ENCODE results near the gene NFASC.

Gene NFASC

DNA sequence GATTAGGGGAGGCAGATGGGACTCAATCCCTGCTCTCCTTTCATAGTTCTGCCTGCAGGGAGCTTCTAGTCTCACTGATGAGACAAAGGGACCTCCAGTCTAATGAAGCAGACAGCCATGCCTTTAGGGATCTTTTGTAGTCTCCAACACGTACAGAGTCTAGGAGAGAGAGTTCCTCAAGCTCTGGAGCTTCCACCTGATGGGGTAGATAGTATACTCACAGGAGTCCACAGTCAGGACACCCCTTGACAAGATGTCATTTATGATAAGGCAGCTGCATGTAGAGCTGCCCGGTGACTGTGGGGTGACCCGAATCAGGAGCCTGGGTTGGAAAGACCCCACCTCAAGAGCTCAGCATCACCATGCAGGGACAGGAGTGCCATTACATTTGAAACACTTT is 117.0 kb downstream of the NFASC start:
- DNase-seq: no peak

DNA sequence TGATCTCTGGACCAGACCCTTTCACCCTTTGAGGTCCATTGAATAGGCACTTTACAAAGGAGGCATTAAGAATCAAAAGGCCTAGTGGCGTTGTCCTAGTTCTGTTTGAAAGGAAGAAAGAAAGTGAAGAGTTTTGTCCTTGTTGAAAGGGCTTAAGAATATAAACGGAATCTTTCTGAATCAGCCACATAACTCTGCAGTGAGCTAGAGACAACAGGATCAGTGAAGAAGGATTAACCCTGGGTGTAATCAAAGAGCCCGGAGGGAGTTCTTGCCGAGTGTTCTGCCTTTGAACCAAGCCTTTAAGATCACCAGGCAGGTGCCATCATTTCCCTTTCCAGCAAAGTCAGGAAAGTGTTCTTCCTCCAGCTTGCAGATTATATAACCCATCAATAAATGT is 117.5 kb downstream of the NFASC start:
- no peak for DNase-seq

GRCh38 chr1:204989266-204990058 is 118.8 kb downstream of the NFASC start:
- DNase-seq: peak; percentile 41

DNA sequence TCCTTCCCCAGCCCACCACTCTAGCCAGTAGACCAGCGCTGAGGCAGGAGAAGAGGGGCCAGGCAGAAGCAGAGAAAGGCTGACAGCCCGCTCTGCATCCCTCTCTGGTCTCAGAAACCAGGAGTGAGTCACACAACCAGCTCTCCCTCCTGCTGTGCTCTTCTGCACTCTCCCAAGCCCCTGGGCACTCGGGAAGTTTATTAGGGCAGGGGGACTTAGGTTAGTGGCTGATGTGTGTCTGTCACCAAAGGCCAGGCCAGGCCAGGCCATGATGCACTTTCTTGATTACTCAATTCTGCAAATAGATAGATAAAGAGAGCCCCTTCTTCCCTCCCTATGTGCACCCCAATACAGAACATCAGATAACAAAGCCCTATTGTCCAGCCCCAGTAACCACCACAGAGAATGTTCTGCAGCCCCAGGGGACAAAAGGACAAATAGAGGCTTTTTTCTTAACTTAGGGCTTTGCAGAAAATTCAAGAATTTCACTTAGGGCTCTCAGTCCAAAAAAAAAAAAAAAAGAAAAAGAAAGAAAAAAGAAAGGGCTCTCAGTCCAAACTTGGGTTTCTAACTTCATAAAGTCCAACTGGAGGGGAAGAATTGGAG is 119.5 kb downstream of the NFASC start:
- no peak for DNase-seq

GRCh38 chr1:204990721-204991341 is 120.2 kb downstream of the NFASC start:
- DNase-seq: no peak

DNA sequence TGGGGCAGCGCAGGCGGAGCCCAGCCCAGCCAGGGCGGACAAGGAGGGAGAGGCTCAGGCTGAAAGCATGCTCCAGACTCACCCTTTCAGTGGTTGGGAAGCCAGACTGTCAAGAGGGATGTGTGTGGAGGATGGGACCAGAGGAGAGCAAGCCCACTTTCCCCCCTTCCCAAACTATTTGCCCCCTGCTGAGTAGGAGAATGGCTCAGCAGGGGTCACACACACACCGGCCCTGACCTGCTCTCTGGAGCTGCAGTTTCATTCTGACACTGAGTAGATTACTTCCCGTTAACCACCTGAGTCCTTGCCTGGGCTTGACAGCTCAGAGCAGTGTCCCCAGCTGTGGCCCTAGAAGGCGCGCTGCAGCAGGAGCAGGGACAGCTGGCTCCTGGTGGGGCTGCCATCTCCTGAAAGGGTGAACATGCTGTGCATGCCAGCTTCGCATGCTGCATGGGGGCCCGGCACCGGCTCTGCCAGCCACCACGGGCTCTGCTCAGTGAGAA is 120.7 kb downstream of the NFASC start:
- no peak for DNase-seq

DNA sequence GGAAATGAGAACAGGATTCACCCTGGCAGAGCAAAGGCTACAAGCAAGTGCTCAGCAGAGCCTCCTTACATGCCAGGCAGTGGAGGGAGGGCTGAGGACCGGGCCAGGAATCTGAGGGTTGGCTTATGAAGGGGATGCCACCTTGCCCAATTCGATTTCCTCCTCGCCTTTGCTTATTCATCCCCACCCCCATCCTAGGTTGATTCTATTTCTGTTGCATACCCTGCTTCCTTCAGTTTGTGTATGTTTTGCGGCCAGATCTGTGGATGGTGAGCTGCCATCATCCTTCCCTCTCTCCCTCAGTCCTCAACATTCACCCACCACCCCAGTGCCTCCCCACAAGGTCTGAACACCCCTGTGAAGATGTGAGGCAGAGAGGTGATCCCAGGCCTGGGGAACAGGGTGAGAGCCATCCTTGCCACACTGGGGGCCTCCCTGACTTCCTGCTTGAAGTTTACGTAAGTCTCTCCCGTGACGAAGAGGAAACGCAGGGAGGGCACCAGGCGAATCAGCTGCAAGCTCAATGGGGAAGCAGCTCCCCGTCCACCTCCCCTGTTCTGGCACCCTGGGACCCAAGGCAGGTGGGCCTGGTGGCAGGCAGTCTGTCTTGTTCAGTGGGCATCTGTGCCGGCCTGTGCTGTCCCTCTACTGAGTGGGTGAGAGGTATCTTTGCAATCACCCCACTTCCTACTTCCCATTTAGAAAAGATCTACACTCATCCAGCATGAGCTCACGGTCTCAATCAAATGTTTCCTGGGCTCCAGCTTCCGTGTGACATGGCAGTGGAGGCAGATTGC is 121.7 kb downstream of the NFASC start:
- DNase-seq: no peak

DNA sequence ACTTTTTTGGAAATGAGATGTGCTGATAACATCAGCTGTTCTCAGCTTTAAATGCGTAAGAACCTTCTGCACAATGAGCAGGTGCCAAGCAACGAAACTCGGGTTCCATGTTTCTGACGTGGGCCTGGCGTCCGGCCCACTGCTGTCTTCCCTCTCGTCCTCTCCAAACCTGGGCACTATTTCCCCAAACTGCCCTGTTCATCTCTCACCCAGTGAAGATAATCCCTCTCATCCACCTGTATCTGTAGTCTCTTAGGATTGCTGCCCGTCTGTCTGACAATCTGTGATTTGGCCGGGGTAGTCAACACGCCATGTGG is 122.3 kb downstream of the NFASC start:
- DNase-seq: no peak

DNA sequence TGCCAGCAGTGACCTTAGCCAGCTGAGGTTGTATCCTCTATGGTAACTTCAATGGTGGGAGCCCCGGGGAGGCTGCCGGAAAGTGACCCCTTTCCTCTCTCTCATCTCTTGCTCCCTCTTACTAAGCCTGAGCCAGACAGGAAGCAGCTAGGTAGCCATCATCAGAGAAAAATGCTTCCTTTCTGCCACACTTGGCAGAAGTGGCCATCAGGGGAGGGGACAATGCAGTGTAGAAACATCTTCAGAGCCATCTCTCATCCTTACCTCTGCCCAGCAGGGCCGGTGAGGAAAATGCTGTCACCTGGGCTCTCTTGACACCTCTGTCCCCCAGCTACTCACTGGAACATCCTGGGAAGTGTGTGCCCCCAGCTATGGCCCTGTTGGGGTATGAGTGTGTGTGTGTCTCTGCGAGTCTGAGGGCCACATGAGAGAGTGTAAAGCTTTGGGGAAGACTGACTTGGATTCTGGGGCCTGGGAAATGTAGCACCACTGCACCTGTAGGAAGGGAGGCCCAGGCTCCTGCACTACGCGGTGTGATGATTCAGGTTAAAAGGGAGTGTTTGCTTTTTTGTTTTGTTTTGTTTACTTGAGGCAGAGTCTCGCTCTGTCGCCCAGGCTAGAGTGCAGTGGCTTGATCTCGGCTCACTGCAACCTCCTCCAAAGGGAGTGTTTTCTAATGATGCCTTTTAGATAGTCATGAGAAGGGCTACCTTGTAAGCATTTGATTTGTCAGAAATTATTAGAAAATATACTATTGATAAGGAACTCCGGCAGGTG is 123.6 kb downstream of the NFASC start:
- no peak for DNase-seq

- no peak for DNase-seq
These were observed 126.3 kb downstream of the NFASC start for GRCh38 chr1:204996981-204997380.

GRCh38 chr1:204997591-204998355 is 127.1 kb downstream of the NFASC start:
- DNase-seq: no peak

- no peak for DNase-seq
These were observed 130.5 kb downstream of the NFASC start for GRCh38 chr1:205001162-205001561.

DNA sequence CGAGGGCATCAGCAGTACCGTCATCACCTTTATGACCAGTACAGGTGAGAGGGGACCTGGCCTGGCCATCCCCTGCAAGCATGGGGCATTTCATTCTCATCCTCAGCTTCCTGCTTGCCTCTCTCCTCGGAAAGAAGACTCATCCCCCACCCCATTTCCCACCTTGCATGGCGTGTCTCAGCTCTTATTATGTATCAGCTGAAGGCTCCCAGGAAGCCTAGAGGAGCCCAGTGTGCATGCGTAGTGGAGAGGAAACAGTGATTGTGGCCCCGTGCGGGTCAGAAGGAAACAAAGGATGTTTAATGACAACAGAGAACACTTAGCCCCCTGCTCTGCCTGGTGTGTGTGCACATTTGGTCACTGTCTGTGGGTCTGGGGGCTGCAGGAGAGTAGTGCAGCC is 132.0 kb downstream of the NFASC start:
- DNase-seq: no peak

- DNase-seq: no peak
These were observed 132.9 kb downstream of the NFASC start for GRCh38 chr1:205003358-205004131.

GRCh38 chr1:205004351-205004750 is 133.7 kb downstream of the NFASC start:
- no peak for DNase-seq

- DNase-seq: no peak
These were observed 138.2 kb downstream of the NFASC start for GRCh38 chr1:205008896-205009295.

DNA sequence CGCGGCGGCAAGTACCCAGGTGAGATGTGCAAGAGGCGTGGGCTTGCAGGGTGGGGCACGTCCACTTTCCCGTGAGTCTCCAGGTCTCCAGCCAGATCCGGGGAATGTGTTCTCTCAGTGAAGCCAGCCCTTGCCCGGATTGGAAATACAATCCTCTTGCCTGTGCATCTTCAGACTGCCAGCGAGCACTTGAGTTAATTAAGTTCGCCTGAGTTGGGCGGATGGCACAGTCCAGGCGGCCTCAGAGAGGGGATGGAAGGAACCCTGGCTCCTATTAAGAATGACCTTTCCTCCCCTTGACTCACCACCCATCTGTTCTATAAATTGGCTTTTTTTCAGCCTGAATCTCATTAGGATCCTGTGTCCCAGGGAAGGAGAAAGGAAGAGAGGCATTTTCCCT is 139.0 kb downstream of the NFASC start:
- DNase-seq: no peak

GRCh38 chr1:205012391-205013140 is 141.9 kb downstream of the NFASC start:
- DNase-seq: no peak

DNA sequence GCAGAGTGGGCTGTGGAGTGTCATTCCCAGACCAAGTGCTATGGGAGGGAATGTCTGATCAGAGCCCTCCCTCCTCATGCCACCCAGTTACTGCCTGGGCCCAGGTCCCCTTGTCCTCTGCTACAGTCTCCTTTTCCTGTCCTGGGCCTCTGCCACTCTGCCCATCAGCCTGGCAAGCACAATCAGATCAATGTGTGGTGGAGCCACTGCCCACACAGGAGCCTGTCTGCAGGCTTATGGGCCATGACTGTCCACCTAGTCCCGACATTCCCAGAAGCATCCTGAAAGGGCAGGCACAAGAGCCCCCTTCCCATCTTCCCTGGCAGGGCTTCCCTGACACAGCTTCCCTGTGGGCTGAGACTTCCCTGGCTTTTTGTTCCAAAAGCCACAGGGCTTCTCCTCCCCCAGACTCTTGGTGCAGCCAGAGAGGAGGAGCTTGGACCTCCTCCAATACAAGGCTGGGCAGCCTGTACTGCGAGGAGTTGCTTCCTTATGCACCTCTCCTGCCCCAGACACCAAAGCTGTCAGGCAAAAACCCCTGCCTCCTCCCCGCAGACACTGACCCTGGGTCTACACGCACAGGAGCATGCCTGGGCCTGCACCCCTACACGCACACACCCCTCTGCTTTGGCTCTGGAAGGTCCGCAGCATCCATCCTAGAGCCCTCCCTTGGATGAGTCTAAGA is 143.2 kb downstream of the NFASC start:
- DNase-seq: no peak

GRCh38 chr1:205014783-205015182 is 144.1 kb downstream of the NFASC start:
- no peak for DNase-seq

Data from stimulated activated CD4-positive, alpha-beta T cell treated with anti-CD3 and anti-CD28 coated beads, Interleukin-12 subunit alpha, Interleukin-12 subunit beta, amount 100 ng/mL, for 4 hours (primary cell).